Measurements from ENCODE around the gene LMBRD2.

The LMBRD2 gene

GRCh38 chr5:36152324-36153297 lies 924 bp upstream of the LMBRD2 start:
- Histone ChIP-seq H3K36me3 (ENCODE audit: low read depth) (peaks cover 43% of the 10 kb centered on the region), H3K27me3 (ENCODE audit: insufficient read depth, poor library complexity, severe bottlenecking) (no peaks in the 10 kb centered on the region), H3K4me3 (ENCODE audit: severe bottlenecking) (peak overlapping the region; percentile 90), H3K27ac (ENCODE audit: poor library complexity, severe bottlenecking) (peak overlapping the region; percentile 86), H3K4me1 (ENCODE audit: insufficient read depth, poor library complexity, severe bottlenecking) (peaks cover 46% of the 10 kb centered on the region), H3K9me3 (ENCODE audit: severe bottlenecking) (no peaks in the 10 kb centered on the region)
- no peak for ATAC-seq (ENCODE audit: low read depth)
- DNase-seq (ENCODE audit: low spot score) = no peak
- no peak for TF ChIP-seq CTCF (IDR thresholded peaks at IDR 0.05; ENCODE audit: poor library complexity, severe bottlenecking)

GRCh38 chr5:36150676-36151433 lies 832 bp downstream of the LMBRD2 start:
- Histone ChIP-seq H3K4me1 (ENCODE audit: insufficient read depth, poor library complexity, severe bottlenecking) (peaks cover 42% of the 10 kb centered on the region), H3K27ac (ENCODE audit: poor library complexity, severe bottlenecking) (peak overlapping the region; percentile 24), H3K9me3 (ENCODE audit: severe bottlenecking) (no peaks in the 10 kb centered on the region), H3K36me3 (ENCODE audit: low read depth) (peaks cover 27% of the 10 kb centered on the region), H3K27me3 (ENCODE audit: insufficient read depth, poor library complexity, severe bottlenecking) (no peaks in the 10 kb centered on the region), H3K4me3 (ENCODE audit: severe bottlenecking) (peak overlapping the region; percentile 90)
- no peak for DNase-seq (ENCODE audit: low spot score)
- ATAC-seq (ENCODE audit: low read depth) = peak; percentile 7; the same call in 1 of the 3 replicates
- TF ChIP-seq CTCF (IDR thresholded peaks at IDR 0.05; ENCODE audit: poor library complexity, severe bottlenecking) = no peak

- DNase-seq (ENCODE audit: low spot score) (no peak), ATAC-seq (ENCODE audit: low read depth) (no peak)
- TF ChIP-seq CTCF (IDR thresholded peaks at IDR 0.05; ENCODE audit: poor library complexity, severe bottlenecking) = no peak
- Histone ChIP-seq H3K9me3 (ENCODE audit: severe bottlenecking) (no peaks in the 10 kb centered on the region), H3K4me1 (ENCODE audit: insufficient read depth, poor library complexity, severe bottlenecking) (peaks cover 26% of the 10 kb centered on the region), H3K27ac (ENCODE audit: poor library complexity, severe bottlenecking) (peak overlapping the region; percentile 42), H3K36me3 (ENCODE audit: low read depth) (peaks cover 7% of the 10 kb centered on the region), H3K27me3 (ENCODE audit: insufficient read depth, poor library complexity, severe bottlenecking) (no peaks in the 10 kb centered on the region), H3K4me3 (ENCODE audit: severe bottlenecking) (no peak overlapping the region)
These were observed 4.0 kb downstream of the LMBRD2 start for GRCh38 chr5:36147681-36148080.

- no peak for TF ChIP-seq CTCF (IDR thresholded peaks at IDR 0.05; ENCODE audit: poor library complexity, severe bottlenecking)
- Histone ChIP-seq H3K27ac (ENCODE audit: poor library complexity, severe bottlenecking) (no peak overlapping the region), H3K9me3 (ENCODE audit: severe bottlenecking) (no peaks in the 10 kb centered on the region), H3K4me3 (ENCODE audit: severe bottlenecking) (no peak overlapping the region), H3K36me3 (ENCODE audit: low read depth) (peaks cover 16% of the 10 kb centered on the region), H3K27me3 (ENCODE audit: insufficient read depth, poor library complexity, severe bottlenecking) (no peaks in the 10 kb centered on the region), H3K4me1 (ENCODE audit: insufficient read depth, poor library complexity, severe bottlenecking) (peaks cover 26% of the 10 kb centered on the region)
- no peak for DNase-seq (ENCODE audit: low spot score)
- ATAC-seq (ENCODE audit: low read depth) = no peak
These were observed 5.3 kb downstream of the LMBRD2 start for GRCh38 chr5:36146390-36146789.
